IPS-15b (cell line): Measurements from ENCODE around the gene ARHGAP22.

ENCODE experiments used
- H3K27me3 ChIP-seq: one replicate; pipeline ENCODE4 v1.6.1; 2013; ENCODE audit warnings: low read length; ENCODE audit not compliant: control insufficient read depth, insufficient read depth
- H3K36me3 ChIP-seq: one replicate; pipeline ENCODE4 v1.6.1; 2013; ENCODE audit warnings: low read length; ENCODE audit not compliant: control insufficient read depth, insufficient read depth
- H3K4me1 ChIP-seq: one replicate; pipeline ENCODE4 v1.6.1; 2013; ENCODE audit warnings: mild to moderate bottlenecking, low read length; ENCODE audit not compliant: control insufficient read depth, insufficient read depth
- H3K4me3 ChIP-seq: one replicate; pipeline ENCODE4 v1.5.1; 2013; ENCODE audit warnings: low read depth, low read length
- H3K9ac ChIP-seq: one replicate; pipeline ENCODE4 v1.6.1; 2013; ENCODE audit warnings: low read depth, mild to moderate bottlenecking, low read length
- H3K9me3 ChIP-seq: one replicate; pipeline ENCODE4 v1.6.1; 2013; ENCODE audit warnings: mild to moderate bottlenecking, low read length; ENCODE audit not compliant: control insufficient read depth, insufficient read depth

Gene ARHGAP22

GRCh38 chr10:48445932-48446331 is 158.9 kb downstream of the ARHGAP22 start:
- H3K4me3 ChIP-seq: no peak overlapping the region
- no peaks in the 10 kb centered on the region for H3K9me3 ChIP-seq
- H3K9ac ChIP-seq: no peak overlapping the region
- H3K36me3 ChIP-seq: no peaks in the 10 kb centered on the region
- peaks cover 5% of the 10 kb centered on the region for H3K4me1 ChIP-seq
- H3K27me3 ChIP-seq: no peaks in the 10 kb centered on the region

- Histone ChIP-seq H3K9me3 (no peaks in the 10 kb centered on the region), H3K36me3 (no peaks in the 10 kb centered on the region), H3K27me3 (no peaks in the 10 kb centered on the region), H3K4me1 (peaks cover 5% of the 10 kb centered on the region), H3K9ac (no peak overlapping the region), H3K4me3 (no peak overlapping the region)
These were observed 159.7 kb downstream of the ARHGAP22 start for GRCh38 chr10:48444861-48445841.

- no peak overlapping the region for H3K9ac ChIP-seq
- no peaks in the 10 kb centered on the region for H3K36me3 ChIP-seq
- no peaks in the 10 kb centered on the region for H3K9me3 ChIP-seq
- H3K4me3 ChIP-seq: no peak overlapping the region
- no peaks in the 10 kb centered on the region for H3K27me3 ChIP-seq
- peaks cover 5% of the 10 kb centered on the region for H3K4me1 ChIP-seq
These were observed 160.6 kb downstream of the ARHGAP22 start for GRCh38 chr10:48444266-48444665.

GRCh38 chr10:48442809-48443177 is 162.1 kb downstream of the ARHGAP22 start:
- Histone ChIP-seq H3K27me3 (no peaks in the 10 kb centered on the region), H3K9ac (no peak overlapping the region), H3K4me3 (no peak overlapping the region), H3K4me1 (peaks cover 5% of the 10 kb centered on the region), H3K9me3 (no peaks in the 10 kb centered on the region), H3K36me3 (no peaks in the 10 kb centered on the region)

- H3K9ac ChIP-seq: no peak overlapping the region
- no peaks in the 10 kb centered on the region for H3K36me3 ChIP-seq
- no peaks in the 10 kb centered on the region for H3K9me3 ChIP-seq
- no peaks in the 10 kb centered on the region for H3K27me3 ChIP-seq
- H3K4me1 ChIP-seq: peaks cover 5% of the 10 kb centered on the region
- no peak overlapping the region for H3K4me3 ChIP-seq
These were observed 162.6 kb downstream of the ARHGAP22 start for GRCh38 chr10:48442090-48442808.

- Histone ChIP-seq H3K4me1 (peaks cover 5% of the 10 kb centered on the region), H3K9ac (no peak overlapping the region), H3K4me3 (no peak overlapping the region), H3K27me3 (no peaks in the 10 kb centered on the region), H3K9me3 (no peaks in the 10 kb centered on the region), H3K36me3 (no peaks in the 10 kb centered on the region)
These were observed 164.1 kb downstream of the ARHGAP22 start for GRCh38 chr10:48440771-48441170.

GRCh38 chr10:48439581-48440041 is 165.3 kb downstream of the ARHGAP22 start:
- Histone ChIP-seq H3K9me3 (no peaks in the 10 kb centered on the region), H3K4me3 (no peak overlapping the region), H3K4me1 (peaks cover 4% of the 10 kb centered on the region), H3K27me3 (no peaks in the 10 kb centered on the region), H3K36me3 (no peaks in the 10 kb centered on the region), H3K9ac (no peak overlapping the region)

- Histone ChIP-seq H3K27me3 (no peaks in the 10 kb centered on the region), H3K4me3 (no peak overlapping the region), H3K9ac (no peak overlapping the region), H3K4me1 (no peaks in the 10 kb centered on the region), H3K9me3 (no peaks in the 10 kb centered on the region), H3K36me3 (no peaks in the 10 kb centered on the region)
These were observed 165.8 kb downstream of the ARHGAP22 start for GRCh38 chr10:48439031-48439430.

GRCh38 chr10:48437546-48437945 is 167.3 kb downstream of the ARHGAP22 start:
- Histone ChIP-seq H3K9me3 (no peaks in the 10 kb centered on the region), H3K4me1 (no peaks in the 10 kb centered on the region)

GRCh38 chr10:48431871-48432270 is 173.0 kb downstream of the ARHGAP22 start:
- Histone ChIP-seq H3K36me3 (no peaks in the 10 kb centered on the region), H3K9me3 (no peaks in the 10 kb centered on the region), H3K9ac (no peak overlapping the region), H3K4me1 (no peaks in the 10 kb centered on the region), H3K27me3 (no peaks in the 10 kb centered on the region), H3K4me3 (no peak overlapping the region)

More at GRCh38 chr10:48437546-48437945, 167.3 kb downstream of the ARHGAP22 start:
- Histone ChIP-seq H3K36me3 (no peaks in the 10 kb centered on the region), H3K4me3 (no peak overlapping the region), H3K9ac (no peak overlapping the region), H3K27me3 (no peaks in the 10 kb centered on the region)

- Histone ChIP-seq H3K4me1 (no peaks in the 10 kb centered on the region), H3K4me3 (no peak overlapping the region), H3K27me3 (no peaks in the 10 kb centered on the region), H3K9me3 (no peaks in the 10 kb centered on the region), H3K36me3 (no peaks in the 10 kb centered on the region), H3K9ac (no peak overlapping the region)
These were observed 174.4 kb downstream of the ARHGAP22 start for GRCh38 chr10:48430402-48430993.
